ENCODE measurements around the gene GRIA2.
"Not testable (repeated sequence)": the region's sequence is repeated elsewhere in the genome, so short reads cannot be mapped to it uniquely, and the experiment has no call there.

Gene GRIA2

DNA sequence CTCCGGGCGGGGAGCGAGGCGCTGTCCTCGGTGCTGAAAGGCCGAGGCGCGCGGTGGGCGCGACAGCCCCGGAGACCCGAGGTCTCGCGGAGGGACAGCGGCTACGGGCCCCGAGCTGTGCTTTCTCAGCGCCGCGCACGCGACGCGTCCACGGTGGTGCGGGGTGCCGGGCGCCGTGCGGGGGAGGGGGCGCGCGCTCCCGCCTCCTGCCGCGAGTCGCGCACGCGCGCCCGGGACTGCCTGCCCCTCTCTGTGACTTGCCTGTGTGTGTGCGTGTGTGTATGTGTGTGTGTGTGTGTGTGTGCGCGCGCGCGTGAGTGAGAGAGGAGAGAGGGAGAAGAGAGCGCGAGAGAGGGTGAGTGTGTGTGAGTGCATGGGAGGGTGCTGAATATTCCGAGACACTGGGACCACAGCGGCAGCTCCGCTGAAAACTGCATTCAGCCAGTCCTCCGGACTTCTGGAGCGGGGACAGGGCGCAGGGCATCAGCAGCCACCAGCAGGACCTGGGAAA, at the start of gene GRIA2:
Gene GRIA2, plus strand, starts transcription at position 358 of the 511 bp plus-strand sequence. CDS start 315 bp downstream, outside the sequence.
- DNase-seq: peak; percentile 13 to 94 (median 79)

DNA sequence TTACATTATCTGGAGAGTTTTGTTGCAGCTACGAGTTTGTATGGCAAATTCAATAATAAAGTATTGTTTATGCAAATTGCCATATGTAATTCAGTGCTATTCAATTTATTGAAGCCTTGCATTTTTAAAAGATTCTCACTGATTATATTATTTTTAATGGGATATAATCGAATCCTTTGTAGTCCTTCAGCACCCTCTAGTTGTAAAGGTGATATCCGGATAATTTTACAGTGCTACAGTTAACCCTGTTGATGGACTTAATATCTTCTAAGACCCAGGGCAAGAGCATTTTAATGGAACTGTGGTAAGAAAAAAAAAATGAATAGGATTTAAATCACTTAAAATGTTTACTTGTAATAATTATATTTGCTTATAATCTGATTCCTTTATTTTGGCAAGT, 48.5 kb upstream of the GRIA2 start:
- DNase-seq: no peak

DNA sequence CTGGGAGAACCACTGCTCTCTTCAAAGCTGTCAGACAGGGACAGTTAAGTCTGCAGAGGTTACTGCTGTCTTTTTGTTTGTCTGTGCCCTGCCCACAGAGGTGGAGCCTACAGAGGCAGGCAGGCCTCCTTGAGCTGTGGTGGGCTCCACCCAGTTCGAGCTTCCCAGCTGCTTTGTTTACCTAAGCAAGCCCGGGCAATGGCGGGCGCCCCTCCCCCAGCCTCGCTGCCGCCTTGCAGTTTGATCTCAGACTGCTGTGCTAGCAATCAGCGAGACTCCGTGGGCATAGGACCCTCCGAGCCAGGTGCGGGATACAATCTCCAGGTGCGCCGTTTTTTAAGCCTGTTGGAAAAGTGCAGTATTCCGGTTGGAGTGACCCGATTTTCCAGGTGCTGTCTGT, 40.3 kb upstream of the GRIA2 start:
- not testable (repeated sequence) for DNase-seq

DNA sequence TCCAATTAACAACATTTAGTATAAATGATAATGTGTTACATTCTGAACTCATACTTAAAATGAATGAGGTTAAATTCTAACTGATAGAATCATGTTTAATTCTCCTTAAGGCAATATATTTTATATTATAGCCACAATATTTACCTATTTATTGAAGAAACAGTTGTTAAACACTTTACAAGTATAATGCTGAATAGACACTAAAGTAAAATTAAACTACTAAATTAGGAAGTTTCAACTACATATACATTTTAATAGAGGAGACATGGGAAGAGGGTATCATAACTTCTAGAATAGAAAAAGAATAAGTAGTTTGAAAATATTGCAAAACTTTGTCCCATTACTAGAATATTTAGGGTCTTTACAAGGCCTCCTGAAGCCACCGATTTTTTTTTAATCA, 36.2 kb upstream of the GRIA2 start:
- DNase-seq: no peak

DNA sequence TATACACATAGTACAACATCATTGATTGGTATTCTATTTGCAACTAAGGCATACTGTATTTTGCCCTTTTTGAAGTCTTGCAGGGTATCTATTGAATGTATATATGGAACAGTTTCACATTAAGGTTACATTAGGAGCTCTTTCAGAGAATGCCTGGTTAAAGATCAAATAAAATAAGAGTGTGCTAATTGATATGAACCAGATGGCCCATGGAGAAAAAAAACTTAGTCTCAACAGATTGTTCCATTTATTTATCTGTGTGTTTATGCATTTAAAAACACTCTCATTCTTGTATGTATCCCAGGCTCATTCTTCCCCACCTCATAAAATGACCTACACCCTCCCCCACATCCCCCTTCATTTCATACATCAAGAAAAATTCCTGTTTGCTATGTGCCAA, 35.2 kb upstream of the GRIA2 start:
- no peak for DNase-seq

DNA sequence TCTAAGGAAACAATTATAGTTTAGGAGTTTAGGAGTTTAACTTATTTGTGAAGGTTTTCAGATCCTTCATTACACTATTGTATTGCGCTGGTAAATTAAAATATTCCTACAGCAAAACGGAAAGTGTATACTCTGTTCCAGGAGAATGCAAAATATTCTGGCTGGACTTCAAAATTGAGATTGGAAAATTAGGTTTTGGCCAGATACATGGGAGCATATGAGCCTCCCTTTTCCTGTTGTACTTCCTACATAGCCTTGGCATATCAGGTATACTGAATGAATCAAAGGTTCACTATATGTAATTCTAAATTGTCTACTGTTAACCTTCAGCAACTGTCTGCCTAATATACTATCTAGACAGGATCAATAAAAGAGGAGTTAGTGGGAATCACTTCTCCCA, 25.2 kb upstream of the GRIA2 start:
- no peak for DNase-seq

DNA sequence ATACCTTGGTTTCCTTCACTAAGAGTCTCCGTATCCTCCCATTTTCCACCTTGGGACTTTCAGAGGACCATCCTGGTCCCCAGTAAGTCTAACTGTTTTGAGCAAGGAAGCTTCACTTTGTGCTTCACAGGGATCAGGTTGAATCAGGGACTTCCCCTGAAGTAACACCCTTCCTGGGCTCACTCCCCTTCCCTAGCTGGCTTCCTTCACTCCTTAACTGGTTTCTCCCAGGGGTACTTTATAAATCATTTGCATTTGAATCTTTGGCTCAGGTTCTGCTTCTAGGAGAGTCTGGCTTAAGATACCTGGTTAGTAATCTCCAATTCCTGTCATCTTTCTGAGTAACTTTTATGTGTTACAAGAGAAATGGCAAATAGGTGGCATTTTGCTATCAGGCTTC, 24.5 kb upstream of the GRIA2 start:
- no peak for DNase-seq

DNA sequence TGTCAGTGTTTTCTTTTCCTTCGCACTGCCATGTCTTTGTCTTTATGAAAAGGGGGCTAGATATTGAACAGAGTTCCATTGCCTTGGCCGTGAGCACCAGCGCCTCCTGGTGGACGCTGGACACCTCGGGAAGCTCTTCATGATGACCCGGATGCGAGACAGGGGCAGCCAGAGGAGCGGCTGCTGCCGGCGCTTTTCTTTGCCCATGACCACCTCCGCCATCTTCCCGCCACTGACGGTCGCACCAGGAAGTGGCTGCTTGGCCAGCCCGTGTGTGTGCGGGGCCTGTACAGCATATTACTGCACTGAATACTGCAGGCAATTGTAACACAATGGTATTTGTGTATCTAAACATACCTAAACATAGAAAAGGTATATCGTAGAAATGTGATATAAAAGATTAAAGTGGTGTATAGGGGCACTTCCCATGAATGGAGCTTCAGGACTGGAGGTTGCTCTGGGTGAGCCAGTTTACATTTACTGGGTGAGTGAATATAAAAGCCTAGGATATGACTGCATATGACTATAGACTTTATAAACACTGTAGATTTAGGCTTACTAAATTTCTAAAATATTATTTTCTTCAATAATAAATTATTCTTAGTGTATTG, 15.8 kb upstream of the GRIA2 start:
- peak in 1 of 56 donors; percentile 19 for DNase-seq

DNA sequence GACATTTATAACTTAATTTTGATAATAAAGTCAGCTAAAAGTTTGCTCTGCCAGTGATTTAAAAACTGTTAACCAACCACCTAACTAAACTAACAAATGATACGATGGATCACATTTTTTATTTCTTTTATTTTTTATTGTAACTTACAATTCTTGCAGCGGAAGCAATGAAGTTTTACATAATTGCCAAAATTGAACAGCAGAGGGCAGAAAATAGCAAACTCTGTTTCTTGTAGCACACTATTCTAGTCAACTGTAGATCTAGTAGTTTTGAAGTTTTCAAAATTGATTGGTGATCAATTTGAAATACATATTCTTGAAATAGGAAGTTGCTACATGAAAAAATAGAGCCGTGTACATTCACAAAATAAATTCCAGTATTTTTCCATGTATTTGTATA, 2.8 kb upstream of the GRIA2 start:
- peak in 1 of 56 donors; percentile 6 for DNase-seq

DNA sequence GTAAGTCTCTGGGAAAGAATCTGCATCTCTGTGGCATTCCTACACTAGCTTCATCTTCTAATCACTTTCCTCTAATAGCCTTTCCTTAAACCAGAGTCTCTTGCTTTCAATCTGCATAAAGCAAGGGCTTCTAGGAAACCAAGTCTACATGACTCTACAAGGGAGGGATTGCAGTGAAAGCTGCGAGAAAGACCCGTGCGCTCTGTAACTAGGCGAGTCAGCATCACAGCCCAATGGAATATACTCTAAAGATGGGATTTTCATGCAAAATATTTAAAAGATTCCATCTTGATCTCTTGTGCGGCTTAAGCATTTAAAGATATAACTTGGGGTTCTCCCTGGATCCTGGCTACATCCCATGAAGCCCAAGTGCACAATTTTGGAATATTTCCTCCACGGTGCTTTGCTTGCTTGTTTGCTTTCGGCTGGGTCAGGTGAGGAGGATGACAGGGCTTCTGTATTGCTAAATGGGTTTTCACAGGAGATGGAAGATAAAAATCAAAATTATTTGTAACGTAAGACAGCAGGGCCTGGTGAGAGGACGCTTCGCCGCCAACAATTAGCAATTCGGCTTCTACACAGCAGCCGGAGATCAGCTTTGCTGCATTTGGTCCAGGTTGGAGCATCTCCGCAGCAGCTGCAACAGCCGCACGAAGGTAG, 687 bp upstream of the GRIA2 start:
- peak in 1 of 56 donors; percentile 50 for DNase-seq

DNA sequence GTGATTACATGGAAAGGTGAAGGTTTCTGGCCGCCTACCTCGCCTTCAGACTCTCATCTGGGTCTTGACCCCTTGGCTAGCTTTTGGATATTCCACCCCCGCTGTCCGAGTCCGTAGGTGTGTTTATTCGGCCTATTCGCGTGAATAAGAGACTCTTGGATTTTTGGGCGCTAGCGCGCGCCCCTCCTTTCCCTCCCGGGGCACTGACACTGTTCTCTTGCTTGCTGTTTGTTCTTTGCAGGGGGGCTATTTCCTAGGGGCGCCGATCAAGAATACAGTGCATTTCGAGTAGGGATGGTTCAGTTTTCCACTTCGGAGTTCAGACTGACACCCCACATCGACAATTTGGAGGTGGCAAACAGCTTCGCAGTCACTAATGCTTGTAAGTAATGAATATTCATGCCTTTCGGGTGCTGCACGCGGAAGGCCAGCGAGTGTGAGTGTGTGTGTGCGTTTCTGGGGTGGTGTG, 932 bp downstream of the GRIA2 start:
- peak in 19 of 56 donors; percentile 10 to 77 (median 47) for DNase-seq

DNA sequence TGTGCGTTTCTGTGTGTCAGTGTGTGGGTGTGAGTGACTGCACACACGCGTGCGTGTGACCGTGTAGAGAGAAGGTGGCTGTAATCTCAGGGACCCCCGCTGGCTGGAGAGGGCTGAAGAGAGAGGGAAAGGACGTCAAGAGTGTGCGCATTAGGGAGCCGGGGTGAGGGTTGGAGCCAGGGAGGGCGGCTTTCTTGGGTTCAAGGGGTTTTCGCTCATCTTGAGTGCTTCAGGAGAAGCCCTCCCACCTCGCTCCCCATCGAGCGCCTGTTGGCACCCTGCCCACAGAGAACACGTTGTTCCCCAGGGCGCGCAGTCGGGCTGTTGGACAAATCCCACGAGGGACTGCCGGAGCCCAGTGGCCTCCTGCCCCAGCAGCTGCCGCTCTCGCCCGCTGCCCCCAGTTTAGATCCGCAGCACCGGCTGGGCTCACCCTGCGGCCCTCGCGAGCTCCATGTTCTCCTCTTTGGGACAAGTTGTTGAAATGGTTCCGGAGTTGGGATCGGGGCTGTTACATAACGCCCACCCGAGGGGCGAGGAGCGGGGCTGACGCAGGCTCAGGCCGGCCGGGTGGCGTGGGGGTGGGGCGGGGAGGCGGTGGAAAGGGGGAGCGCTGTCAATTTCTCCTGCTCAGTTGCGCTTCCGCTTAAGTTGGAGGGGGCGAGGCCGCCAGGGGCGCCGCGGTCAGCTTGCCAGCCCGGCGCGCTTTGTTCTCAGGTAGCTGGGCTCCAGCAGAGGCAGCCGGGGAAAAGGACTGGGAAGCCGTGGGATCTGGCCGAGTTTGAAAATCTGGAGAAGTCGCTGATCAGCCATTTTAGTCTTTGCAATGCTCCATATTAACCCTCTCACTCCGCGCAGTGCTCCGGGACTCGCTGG, 1.6 kb downstream of the GRIA2 start:
- DNase-seq: peak in 54 of 56 donors; percentile 15 to 92 (median 71)

DNA sequence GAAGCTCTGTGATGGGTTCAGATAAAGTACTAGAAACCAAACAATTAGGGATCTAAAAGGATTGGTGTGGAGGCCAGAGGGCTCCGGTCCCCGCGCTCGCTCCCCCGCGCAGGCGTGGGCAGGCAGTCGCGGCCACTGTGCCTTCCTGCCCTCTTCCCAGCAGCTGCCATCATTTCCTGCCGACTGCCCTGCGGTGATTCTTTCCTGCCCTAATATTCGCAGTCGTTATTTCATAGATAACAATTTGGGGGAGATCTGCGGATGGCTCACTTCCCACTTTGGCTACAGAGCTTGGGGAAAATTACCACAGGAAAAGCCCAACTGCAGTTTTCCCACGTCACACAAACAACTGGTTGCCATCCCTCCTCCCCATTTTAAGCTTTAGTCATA, 2.2 kb downstream of the GRIA2 start:
- peak in 18 of 56 donors; percentile 24 to 74 (median 54) for DNase-seq

DNA sequence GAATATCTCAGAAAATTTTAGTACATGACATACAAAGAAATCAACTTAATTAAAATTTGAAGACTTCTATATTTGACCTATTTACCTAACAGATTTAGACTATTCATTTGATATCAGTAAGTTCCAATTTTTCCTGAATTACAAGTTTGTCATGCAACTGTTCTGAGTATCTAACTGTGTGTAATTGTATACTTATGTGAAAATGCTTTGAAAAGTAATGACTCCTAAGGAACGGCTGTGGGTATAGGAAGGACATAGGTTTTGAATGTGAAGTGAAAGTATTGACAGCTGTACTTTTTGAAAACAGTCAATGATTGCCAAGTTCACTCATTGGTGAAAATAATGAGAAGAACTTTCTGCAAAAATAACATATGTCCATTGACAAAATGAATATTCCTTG, 2.9 kb downstream of the GRIA2 start:
- no peak for DNase-seq

DNA sequence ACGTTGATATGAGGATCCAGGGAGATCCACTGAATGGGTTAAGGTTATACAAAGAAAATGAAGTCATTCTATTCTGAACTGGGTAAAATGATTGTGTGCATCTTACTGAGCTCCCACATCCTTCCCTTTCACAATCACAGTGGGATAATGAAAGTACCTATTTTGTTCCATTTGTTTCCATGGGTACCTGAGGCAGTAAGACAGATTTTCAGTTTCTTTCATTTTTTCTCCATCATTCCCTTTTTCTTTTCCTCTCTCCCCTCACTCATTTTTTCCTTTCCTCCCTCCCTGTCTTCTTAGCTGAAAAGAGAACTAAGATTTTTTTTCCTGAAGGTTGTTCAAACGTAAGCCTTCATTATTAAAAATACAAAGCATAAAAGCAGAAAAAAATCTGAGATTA, 4.6 kb downstream of the GRIA2 start:
- DNase-seq: no peak

DNA sequence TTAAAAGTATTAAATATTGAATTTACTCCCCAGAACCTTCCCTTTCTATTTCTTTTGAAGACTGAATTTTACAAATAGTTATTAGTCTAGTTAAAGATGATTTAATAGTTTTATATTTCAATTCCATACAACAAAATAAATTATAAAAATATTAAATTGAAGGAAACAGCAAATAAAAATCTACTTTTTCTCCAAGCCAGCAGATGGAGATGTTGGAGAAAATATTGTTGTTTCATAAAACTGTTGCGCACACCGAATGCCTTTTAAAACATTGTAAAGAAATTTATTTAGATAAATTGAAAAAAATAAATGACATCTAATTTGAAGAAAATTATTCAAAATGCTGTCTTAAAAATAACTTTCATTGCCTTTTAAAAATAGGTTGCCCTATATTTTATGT, 5.5 kb downstream of the GRIA2 start:
- no peak for DNase-seq

DNA sequence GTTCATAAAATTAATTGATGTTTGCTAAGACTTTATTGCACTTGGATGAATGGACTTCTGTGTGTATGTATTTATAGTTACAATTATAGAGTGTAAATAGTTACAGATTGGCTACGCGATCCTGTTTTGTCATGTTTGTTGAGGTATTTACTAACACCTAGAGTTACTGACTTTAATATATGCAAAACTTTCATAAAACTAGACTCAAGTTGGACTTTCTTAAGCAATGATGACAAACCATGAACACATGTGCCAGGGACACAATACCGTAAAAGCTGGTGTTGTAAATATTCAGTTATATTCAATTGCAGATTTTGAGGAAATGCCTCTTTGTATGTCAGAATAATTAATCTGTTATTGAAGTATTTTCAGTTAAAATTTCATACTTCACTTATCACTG, 6.1 kb downstream of the GRIA2 start:
- no peak for DNase-seq

DNA sequence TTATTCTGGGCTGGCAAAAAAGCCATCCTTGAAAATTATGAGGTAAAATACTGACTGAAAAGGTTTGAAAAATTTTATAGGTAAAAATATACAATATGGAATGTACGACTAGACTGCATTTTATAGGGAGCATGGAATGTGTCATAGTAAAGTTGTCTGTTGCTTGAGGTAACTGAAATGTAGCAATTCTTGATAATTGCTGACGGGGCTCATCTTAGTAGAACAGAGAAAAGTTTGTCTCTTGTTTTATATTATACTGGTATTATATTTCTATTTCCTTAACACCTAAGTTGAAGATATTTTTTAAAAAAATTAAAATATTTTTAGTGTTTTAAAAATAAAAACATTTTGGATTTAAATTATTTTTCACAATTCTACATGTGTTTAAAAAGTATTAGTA, 11.0 kb downstream of the GRIA2 start:
- DNase-seq: no peak

DNA sequence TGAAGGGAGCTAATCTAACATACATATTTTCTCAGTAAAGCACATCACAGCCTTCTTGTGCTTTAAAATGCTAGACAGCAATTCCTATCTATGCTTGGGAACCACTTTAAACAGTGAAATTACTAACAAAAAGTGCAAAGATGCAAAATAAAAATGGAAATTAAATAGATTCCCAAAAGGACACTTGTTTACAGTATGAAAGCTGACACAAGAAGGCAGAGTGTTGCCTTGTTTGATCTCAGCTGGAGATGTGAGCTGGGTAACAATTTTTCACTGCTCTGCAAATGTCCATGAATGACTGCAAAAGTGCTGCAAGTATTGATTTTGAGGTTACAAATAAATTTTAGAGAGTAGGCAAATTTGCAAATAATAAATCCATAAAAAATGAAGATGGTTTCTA, 22.3 kb downstream of the GRIA2 start:
- peak in 1 of 56 donors; percentile 5 for DNase-seq

DNA sequence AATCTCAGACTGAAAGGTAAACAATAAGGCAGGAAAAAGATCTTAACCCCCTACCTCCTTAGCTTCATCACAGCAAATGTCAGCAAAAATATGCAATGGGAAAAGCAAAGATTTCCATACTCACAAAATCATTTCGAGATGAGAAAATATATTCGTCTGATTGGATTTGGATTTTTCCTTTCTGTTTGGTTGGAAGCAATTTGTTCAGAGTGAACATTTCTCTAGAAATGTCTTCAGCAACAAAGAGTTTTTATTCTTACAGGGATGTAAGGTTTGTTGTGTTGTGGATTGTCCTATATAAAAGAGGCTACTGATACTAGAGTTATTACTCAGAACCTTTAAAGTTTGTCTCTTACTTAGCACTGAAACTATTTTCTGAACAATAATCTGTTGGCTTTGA, 23.8 kb downstream of the GRIA2 start:
- no peak for DNase-seq

DNA sequence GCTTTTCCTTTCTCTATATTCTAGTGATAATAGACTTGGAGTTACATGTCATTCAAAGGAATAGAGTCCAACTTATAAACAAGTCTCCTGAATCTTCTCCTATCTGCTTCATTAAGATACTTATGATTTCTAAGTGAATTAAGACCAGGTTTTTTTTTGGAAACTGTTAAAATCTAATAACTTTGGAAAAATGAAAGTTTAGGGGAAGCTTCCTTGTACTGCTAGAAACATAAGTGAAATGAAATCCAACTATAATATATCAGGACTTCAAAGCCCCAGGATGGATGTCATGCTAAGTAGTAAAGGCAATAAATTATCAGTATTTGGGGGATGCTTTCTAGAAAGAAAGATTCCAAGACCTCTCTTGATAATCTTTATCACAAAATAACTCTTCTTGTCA, 24.8 kb downstream of the GRIA2 start:
- DNase-seq: no peak

DNA sequence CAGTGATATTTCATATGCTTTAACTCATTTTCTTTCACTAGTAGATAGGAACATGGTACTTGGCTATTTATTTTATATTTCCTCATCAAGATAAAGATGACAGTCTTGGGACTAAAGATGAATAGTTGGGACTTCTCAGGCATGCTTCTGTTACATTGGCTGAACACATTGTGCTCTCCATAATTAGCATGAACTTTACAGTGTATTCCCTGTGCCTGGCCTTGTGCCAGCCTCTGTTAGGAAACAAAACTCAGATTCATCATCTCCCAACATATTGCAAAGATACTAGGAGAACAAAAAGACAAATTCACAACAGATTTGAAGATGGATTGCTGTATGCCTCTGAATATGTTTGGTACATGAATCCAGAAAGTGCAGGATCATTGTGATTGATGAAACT, 26.4 kb downstream of the GRIA2 start:
- peak in 5 of 56 donors; percentile 7 to 25 (median 20) for DNase-seq
